GM20000 (cell line): ENCODE results near the gene TMEM263.

Experiments used
- DNase-seq: peaks from one replicate; pipeline ENCODE4 v3.0.0; 2012; ENCODE audit warnings: low spot score
- TF ChIP-seq, protein P1 (sequence below): IDR thresholded peaks from 2 replicates; pipeline ENCODE4 v1.5.1; 2012; ENCODE audit warnings: mild to moderate bottlenecking, control low read depth; ENCODE audit errors: extremely low read depth, missing control alignments

TMEM263 gene

GRCh38 chr12:106955377-106956047 lies at the start of gene TMEM263:
TMEM263 (plus strand) TSS chr12:106955907; CDS start chr12:106967117, 11,210 bp downstream.
- TF ChIP-seq, protein P1, sequence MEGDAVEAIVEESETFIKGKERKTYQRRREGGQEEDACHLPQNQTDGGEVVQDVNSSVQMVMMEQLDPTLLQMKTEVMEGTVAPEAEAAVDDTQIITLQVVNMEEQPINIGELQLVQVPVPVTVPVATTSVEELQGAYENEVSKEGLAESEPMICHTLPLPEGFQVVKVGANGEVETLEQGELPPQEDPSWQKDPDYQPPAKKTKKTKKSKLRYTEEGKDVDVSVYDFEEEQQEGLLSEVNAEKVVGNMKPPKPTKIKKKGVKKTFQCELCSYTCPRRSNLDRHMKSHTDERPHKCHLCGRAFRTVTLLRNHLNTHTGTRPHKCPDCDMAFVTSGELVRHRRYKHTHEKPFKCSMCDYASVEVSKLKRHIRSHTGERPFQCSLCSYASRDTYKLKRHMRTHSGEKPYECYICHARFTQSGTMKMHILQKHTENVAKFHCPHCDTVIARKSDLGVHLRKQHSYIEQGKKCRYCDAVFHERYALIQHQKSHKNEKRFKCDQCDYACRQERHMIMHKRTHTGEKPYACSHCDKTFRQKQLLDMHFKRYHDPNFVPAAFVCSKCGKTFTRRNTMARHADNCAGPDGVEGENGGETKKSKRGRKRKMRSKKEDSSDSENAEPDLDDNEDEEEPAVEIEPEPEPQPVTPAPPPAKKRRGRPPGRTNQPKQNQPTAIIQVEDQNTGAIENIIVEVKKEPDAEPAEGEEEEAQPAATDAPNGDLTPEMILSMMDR: no peak
- peak; percentile 99 for DNase-seq

DNA sequence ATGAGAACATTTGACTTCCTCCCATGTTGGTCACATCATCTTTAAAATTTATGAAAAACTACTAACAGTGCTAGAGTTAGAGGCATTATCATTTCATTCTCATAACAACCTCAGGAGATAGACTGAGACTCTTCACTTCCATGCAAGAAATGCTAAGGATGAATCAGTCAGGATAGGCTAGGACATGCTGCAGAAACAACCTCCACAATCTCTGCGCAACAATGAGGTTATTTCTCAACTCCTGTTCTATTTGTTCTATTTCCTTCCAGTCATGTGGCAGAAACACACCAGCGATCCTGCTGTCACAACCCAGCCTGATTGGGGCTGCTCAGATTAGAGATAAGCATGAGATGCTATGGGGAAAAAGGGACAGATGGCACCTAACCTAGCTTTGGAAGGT lies 49.0 kb upstream of the TMEM263 start:
- TF ChIP-seq, protein P1: no peak
- no peak for DNase-seq

- TF ChIP-seq, protein P1: no peak
- DNase-seq: peak; percentile 41
Observed at GRCh38 chr12:106907411-106907810, 48.3 kb upstream of the TMEM263 start.

DNA sequence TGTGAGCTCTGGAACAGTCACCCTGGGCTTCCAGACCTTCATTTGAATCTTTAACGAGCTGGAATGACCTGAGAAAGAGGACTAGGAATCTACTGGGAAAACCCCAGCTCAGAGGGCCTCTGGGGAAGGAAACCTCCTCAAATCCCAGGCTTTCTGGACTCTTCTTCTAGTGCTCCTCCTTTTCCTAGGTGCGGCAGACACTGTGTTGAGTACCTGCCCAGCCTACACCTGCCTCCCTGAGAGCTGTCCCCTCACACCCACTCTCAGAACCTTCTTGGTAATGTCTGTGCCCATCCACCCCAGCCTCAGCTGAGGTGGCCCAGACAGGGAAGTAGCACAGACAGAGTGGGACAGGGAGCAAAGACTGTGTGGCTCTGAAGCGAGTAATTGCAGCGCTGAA lies 47.9 kb upstream of the TMEM263 start:
- TF ChIP-seq, protein P1: no peak
- DNase-seq: no peak

DNA sequence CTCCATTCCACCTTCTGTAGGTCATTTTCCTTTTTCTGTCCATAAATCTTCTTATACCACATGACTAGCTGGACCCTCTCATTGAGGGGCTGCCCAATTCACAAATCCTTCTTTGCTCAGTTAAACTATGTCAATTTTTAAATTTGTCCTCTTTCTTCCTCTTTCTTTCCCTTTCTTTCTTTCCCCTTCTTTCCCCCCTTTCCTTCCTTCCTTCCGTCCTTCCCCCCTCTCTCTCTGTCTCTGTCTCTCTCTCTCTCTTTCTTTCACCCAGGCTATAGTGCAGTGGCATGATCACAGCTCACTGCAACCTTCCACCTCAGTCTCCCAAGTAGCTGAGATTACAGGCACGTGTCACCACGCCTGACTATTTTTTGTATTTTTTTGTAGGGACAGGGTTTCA lies 47.1 kb upstream of the TMEM263 start:
- TF ChIP-seq, protein P1: no peak
- no peak for DNase-seq

GRCh38 chr12:106910202-106910601 lies 45.5 kb upstream of the TMEM263 start:
- TF ChIP-seq, protein P1: no peak
- peak; percentile 43 for DNase-seq

- TF ChIP-seq, protein P1: no peak
Observed at GRCh38 chr12:106911581-106911980, 44.1 kb upstream of the TMEM263 start.

More at GRCh38 chr12:106911581-106911980, 44.1 kb upstream of the TMEM263 start:
- DNase-seq: no peak
